Neural progenitor cell (in vitro differentiated cells): Measurements from ENCODE around the gene PPT2.

ENCODE experiments used
- CTCF ChIP-seq: fragments of 200-600 bp; sonication (generic); IDR thresholded peaks from 2 replicates; pipeline ENCODE4 v1.5.1; 2017; ENCODE audit warnings: antibody characterized with exemption, mild to moderate bottlenecking
- EZH2phosphoT487 ChIP-seq: fragments of 200-600 bp; sonication (generic); IDR thresholded peaks from 2 replicates; pipeline ENCODE4 v1.6.1; 2017; ENCODE audit warnings: antibody characterized with exemption

GRCh38 chr6:32175711-32176475 is 22.0 kb downstream of the PPT2 start, which contains the start of gene AGPAT1:
- no peak for TF ChIP-seq CTCF
- no peak for TF ChIP-seq EZH2phosphoT487
